HG02642 (cell line): ENCODE measurements around the gene CDADC1.
"Not testable (repeated sequence)": the region's sequence is repeated elsewhere in the genome, so short reads cannot be mapped to it uniquely, and the experiment has no call there.

Experiments
- ATAC-seq: cut with Tn5 transposase; IDR thresholded peaks from one replicate; pipeline ENCODE4 v1.9.1; 2021; ENCODE audit warnings: mild to moderate bottlenecking; ENCODE audit not compliant: unreplicated experiment, poor library complexity

The CDADC1 gene

DNA sequence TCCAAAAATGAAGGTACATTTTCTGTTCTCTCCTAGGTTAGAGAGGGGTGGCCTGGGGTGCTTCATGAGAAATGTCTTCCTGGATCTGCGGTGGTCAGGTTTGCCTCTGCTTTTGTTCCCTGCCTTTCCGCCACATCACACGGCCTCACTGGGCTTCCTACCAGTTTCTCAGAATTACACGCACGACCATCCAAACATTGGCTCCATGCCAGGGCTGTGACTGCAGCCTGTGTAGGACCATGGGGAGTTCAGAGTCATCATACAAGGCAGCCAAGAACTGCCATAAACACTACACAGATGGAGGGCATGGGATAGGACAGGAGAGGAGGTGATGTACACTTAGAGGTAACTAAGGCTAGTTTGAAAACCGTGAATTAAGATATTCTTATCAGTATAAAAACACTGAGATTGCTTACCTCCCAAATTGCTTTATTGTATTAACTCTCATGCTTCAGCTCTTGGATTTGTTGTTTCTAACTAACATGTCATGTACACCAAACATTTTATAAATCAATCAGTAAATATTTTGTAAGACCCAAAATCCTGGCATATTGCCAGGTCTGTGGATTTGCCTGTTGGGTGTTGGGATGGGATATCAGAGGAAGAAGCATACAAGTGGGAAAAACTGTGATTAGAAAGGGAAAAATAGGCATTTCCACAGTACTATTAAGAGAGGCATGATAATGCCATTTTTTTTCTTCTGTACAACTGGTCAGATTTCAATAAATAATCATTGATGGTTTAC, 45.2 kb downstream of the CDADC1 start:
- ATAC-seq, result no peak

DNA sequence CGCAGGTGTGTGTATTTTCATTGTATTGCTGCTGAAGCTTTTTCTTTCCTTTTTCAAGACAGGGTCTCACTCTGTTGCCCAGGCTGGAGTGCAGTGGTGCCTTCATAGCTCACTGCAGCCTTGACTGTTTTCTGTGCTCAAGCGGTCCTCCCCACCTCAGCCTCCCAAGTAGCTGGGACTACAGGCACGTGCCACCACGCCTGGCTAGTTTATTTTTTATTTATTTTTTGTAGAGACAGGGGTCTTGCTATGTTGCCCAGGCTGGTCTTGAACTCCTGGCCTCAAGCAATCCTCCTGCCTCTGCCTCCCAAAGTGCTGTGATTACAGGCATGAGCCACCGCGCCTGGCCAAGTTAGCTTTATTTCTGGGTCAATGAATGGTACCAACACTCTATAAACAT, 47.0 kb downstream of the CDADC1 start:
- ATAC-seq, result not testable (repeated sequence)

DNA sequence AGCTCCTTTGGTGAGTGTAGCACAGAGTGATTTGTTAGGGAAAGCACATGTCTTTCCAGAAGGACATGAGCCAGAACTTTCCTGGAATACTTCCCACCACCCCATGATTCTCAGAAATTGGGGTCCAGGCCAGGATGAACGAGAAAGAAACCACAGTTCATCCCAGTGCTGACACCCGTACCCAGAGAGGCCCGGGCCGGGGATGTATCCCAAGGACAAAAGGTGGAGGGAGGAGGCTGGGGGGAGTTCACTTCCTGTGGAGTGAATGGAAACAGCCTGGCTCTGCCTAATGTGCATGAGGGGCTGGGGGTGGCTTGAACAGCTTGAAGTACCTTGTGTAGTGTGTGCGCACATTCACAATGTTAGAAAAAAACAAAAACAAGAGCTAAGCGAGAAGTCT, 47.5 kb downstream of the CDADC1 start:
- ATAC-seq, result no peak

DNA sequence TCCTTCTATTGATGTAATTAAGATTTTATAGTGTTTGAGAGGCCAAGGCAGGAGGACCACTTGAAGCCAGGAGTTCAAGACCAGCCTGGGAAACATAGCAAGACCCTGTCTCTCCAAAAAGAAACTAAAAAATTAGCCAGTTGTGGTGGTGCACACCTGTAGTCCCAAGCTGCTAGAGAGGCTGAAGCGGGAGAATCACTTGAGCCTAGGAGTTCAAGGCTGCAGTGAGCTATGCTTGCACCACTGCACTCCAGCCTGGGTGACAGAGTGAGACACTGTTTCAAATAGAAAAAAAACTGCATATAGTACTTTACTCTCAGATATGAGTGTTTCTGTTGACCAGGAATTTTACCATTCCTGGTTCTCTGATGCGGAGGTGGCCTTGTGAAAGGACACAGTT, 48.9 kb downstream of the CDADC1 start:
- ATAC-seq, result no peak

DNA sequence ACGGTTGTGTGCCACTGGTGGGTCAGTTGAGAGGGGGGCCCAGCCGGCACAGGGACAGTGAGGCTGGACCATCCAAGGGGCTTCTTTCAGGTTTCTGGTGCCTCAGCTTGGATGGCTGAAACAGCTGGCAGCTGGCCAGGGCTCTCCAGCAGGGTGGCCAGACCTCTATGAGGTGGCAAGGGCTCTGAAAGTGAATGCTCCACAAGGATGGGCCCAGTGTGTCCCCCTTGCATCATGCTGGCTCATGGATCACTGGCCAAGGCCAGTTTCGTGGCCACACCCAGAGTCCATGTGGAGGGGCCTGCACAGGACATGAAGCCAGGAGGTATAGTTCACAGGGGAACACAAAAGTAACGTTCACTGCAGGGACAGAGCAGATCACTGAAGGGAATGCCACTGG, 49.6 kb downstream of the CDADC1 start:
- ATAC-seq, result no peak

DNA sequence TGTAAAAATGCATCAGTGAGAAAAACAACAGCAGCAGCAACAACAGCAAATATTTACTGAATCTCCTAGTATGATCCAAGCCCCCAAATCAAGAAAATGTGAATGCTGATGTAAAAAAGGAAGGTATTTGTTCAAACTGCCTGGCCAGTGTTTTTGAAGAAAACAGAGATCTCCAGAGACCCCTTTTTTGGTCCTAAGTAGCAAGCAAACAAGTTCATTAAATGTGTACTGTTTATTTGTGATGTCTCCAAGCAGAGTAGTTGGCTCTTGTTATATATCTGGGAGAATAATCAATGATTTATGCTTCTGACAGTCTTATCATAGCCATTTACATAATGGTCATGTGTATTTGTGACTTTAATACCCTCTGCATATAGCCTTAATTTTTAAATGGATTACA, 50.7 kb downstream of the CDADC1 start:
- no peak for ATAC-seq

DNA sequence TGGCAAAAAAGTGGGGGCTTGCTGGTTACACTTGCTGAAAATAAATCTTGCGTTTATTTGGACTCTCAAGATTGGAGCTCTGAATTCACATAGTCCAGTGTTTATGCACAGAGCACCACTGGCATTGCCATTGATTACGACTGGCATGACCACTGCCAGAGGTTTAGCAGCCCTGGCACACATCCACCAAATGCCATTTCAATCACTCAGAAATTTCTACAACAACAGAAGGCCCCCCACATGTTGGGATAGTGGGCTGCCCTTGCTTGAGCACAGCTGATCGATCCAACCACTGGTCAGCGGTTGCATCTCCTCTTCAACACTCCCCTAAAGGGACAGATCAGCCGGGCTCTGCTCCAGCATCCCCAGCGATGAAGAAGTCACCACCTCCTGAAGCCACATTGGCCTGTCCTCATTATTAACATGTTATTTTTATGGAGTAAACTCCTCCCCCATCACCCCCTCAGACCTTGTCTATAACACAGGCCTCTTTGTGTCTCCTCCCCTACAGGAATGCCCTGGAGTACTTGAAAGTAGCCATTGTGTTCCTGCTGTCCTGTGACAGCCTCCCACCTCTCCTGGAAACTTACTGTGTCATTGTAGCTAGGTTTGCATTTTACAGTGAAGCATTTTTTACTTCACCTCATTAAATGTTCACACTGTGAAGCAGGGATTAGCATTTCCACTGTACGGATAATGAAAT, 51.3 kb downstream of the CDADC1 start:
- ATAC-seq, result no peak

DNA sequence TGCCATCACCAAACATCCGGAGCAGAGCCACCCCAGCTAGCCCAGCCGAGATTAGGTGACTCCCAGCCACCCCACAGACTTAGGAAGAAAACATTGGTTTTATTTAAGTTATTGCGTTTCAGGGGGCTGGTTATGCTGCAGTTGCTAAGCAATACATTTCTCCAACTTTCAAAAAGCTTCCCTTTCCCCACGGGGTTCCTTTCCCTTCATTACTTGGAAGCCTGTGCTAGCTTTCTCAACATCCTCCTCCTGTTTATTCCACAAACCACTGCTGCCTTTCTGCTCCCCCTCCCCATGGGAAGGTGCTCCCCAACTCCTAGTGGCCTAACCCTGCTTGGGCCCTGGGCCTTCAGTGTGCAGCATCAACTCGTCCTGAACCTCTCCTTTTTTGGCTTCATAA, 52.6 kb downstream of the CDADC1 start:
- no peak for ATAC-seq

DNA sequence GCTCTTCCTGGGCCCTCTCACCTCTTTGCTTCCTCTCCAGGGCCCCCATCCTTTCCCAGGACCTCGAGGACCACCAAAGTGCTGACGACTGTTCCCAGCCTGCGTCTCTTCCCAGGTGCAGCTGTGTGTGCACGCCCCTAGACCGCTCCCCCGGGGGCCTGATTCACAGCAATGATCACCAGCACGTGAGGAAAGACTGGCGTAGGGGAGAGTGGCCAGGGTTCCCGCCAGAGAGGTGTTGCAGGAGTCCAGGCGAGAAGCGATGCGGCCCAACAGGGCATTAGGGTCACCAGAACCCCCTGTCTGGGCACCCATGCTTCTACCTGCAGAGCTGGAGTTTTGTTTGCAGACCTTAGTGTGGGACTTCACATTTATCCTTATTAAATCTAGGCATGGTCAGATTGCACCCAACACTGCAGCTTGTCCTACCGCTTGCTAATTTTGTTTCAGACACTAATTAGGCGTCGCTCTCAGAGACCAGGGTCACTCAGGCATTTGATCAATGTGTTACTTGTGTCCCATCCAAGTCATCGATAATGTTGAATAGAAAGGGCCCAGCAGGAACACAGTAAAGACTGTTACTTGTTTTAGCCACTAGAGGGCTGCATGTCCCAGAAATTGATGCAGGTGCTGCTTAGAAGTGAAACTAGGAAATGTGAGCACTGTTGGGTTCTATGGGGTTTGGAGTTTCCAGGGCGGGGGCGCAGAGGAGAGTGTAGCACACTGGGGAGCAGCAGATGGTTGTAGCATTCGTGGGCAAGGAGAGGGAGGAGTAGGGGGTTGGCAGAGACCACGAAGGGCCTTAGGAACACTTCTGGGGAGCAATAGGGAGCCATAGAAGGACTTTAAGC, 53.2 kb downstream of the CDADC1 start:
- peak; percentile 85 for ATAC-seq

DNA sequence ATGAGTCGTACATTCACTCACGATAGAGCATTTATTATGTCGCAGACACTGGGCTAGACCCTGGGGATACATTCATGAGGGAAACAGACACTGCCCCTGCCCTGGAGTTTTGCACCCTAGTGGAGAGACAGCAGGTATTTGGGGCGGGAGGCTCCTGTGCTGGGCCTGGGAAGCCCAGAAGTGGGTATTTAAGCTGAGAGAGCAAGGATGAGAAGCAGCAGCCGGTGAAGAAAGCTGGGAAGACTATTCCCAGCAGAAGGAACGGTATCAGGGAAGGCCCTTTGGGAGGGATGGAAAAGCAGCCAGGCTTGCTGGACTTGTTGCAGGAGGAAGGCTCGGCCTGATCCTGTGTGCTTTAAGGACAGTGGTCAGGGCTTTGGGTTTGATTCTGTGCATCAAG, 54.5 kb downstream of the CDADC1 start:
- no peak for ATAC-seq

DNA sequence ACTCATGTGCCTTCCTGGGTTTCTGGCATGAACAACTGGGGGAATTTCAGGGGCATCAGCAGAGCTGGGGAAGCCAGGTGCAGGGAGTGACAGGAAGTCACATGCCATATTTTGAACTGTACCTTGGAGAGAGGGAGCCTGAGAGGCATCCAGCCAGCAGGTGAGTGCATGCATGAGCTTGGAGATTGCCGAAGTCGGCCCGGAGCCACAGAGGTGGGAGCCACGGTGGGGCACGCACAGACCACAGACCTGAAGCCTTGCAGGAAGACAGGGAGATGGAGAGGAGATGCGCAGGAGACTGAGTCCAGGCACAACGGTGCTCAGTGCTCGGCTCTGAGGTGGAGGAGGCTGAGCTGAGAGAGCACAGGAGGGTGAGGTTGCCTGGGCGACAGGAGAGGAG, 55.1 kb downstream of the CDADC1 start:
- no peak for ATAC-seq

DNA sequence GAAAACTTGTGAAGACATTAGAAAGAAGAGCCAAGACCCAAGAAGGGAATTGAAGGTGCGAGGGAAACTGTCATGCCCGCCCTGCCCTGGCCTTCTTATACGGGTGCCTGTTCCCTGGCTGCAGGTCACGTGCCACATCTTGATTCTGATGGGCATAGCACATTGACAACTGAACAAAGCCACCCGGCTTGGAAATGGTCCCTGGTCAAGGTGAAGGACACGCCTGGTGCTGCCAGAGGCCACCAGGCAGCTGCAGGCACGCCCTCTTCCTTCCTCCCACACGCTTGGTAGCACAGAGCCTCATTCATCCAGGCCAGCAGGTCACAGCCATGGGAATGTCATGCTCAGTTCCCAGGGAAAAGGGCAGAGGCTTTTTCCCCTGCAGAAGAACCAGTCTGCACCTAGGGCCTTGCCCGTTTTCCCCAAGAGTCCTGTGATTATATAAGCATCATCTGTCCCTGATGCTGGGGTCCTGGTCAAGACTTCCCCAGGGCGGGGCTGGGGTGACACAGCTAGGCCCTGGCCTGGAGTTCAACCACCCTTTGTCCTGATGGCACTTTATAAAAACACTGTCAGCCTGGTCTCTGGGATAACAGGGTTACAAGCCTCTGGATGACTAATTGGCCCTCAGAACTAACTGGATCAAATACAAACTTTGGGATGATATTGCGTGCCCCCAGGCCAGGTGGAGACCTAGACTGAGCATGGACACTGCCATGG, 56.0 kb downstream of the CDADC1 start:
- no peak for ATAC-seq

DNA sequence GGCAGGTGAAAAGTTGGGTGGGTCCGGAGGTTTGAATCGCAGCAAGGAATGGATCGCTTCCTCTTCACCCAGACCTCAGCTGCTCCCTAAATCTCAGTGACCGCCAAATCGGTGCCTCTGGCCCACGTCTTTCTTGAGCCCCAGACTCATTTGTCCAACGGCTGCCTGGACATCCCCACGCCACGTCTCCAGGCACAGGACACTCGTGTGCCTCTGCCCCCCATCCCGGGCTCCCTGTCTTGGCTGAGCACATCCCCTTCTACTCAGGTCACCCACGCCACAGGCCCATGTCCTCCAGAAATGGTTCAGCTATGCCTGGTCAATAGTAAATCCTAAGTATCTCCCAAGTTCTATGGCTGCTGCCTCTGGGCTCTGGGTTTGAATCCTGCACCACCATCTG, 56.6 kb downstream of the CDADC1 start:
- no peak for ATAC-seq

DNA sequence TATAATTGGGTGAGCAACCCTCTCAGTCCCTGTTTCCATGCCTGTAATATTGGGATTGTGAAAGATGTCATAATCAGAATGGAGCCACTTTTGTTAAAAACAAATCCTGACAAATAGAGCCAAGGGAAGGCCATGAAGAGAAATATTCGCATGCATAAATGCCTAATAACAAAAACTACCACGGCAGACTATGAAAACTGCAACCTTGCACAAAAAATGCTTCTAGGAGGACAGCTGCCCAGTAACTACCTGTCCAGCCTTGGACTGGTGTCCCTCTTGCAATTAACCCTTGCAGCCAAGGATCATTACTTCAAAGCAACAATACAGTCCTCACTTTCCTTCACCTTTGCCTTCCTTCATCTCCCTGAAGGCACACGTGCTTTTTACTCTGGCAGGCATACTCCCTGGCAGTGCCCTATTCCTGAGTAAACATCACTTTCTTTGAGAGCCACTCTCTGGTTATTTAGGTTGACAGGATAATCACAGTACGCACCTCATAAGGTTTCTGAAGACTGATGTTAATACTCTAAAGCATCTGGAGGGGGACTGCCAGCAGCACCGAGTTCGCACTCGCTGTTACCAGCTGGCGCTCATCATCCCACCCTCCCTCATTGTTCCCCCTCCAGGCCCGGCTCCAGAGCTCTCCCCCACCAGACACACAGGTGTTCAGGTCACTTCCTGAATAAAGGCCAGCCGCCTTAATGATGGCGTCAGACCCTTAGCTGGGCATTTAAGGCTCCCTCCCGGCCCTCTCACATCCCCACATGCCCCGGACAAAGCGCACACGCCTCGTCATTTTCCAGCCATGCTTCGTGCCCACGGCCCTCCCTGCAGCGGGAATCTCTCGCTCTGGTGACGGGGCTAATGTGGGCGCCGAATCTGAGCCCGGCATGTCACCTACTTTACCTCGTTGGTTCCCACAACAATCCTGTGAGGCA, 57.3 kb downstream of the CDADC1 start:
- no peak for ATAC-seq

DNA sequence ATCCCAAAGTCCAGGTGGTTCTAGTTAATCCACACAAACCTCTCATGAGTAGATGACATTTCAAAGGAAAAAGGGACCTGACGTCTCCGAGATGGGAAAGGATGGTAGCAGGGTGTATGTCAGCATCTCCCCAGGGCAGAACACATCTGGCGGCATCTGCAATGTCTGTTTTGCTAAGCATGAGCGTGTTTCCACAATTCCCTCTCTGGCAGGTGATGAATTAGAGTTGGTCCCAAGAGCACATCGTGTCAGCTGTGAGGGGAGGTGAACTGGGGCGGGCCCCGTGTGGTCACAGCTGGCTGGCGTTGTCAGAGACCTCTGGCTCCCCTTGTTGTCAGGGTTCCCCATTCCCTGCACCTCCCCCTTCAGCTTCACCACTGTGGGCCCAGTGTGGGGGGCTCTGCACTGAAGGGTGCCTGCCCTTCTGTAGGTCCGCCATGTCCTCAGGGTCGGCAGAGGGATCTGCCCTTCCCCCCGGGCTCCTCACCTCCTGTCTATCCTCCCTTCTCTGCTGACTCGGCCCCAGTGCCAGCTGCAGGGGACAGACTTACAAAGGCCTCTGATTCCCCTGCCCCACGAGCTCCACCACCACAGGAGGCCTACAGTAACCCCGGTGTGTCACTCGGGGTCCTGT, 58.2 kb downstream of the CDADC1 start:
- ATAC-seq, result no peak

DNA sequence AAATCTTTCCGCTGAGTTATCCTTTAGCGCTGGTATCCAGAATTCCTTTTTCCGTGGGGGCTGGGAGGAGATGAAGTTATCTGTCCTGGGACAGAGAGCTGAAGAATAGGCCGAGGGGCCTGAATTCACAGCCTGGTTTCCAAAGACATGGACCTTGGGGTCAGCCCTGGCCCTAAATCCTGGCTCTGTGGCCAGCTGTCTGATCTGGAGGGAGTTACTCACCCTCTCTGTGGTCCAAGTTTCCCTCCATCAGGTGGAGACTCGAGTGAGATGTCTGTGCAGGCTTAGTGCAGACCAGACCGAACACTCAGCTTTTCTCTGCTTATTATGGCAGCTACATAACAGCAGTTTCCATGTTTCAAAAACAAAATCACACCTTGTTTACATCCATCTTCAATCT, 59.6 kb downstream of the CDADC1 start:
- ATAC-seq, result no peak

DNA sequence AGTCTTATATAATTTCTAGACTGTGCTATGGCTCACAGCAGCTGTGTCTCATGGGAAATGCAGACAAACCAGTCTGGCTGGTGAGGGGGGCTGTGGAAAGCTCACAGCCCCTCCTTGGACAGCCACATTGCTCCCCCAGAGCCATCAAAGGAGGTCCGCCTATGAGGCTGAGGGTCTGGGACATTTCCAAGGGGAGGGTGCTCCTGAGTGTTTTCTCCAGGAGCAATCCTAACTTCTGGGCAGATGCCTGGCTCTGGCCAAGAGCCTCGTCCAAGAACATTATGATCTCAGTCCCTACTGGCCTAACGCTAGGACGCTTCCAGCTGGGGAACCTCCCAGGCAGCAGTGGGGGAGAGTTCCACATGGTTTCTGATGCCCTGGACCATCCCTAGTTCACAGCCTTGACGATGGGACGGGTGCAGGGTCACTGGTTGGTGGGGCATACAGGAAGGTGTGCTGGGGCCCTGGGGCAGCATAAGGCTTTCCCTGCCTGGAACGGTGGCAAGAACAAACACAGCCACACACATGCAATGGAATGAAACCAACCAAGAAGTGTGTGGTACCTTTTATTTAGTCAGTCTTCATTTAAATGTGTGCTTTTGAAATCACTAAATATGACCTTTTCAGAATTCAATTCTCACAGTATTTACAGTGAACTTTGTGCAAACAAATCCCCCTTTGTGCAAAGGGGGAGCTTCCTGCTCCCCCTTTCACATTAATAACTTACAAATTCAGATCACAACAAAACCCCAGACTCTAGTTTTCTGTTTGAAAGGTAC, 60.6 kb downstream of the CDADC1 start:
- ATAC-seq, result no peak

DNA sequence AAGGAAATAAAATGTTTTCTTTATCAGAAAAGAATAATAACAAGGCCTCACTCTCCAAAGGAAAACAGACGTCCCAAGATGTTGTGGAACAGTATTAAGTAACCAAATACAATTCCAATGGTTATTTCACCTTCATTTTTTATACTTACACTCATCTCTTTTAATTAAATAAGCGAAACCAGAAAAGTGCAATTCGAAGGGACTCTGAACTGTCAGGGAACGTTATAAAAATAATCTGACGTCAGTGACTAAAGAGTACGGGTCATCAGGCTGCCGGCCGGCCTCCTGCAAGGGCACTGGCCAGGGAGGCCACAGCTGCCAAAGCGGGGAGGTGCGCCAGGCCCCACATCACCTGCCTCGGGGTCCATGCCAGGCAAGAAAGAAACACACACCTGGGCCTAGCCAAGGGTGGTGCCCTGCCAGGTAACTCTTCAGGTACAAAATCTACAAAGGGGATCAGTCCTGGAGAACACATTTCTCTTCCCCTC, 61.2 kb downstream of the CDADC1 start:
- ATAC-seq, result no peak
